Common myeloid progenitor, CD34-positive (primary cell): Measurements from ENCODE around the gene DHRS9.

Experiments
- CTCF ChIA-PET: fragments of 350-600 bp; sonication (Branson Sonifier 250); formaldehyde crosslinking; loops from one replicate; lab custom pipeline; 2021; ENCODE audit warnings: antibody characterized with exemption; lab: Charles Lee
- POLR2A ChIA-PET: fragments of 350-600 bp; sonication (Branson Sonifier 250); formaldehyde crosslinking; loops from one replicate; lab custom pipeline; 2021; ENCODE audit warnings: antibody characterized with exemption; lab: Charles Lee
- DNase-seq, 3 donors: peaks; one replicate each; pipeline versions ENCODE4 v3.0.0 to v3.0.0-alpha.2; 2013
- H3K27ac ChIP-seq, 2 experiments: 1 replicate in 1 of 2; 2 replicates in 1 of 2; pipeline ENCODE4 v1.7.0; 2013; ENCODE audit warnings: inconsistent platforms in 2 of 2, low read length in 2 of 2, mild to moderate bottlenecking in 2 of 2, low read depth in 1 of 2, moderate library complexity in 1 of 2; ENCODE audit not compliant: severe bottlenecking in 2 of 2, insufficient read depth in 1 of 2, poor library complexity in 1 of 2
- H3K27me3 ChIP-seq, 5 experiments: replicated peaks in 2 of 5; 1 replicate in 3 of 5; 2 replicates in 2 of 5; pipeline versions ENCODE4 v1.6.1 to v1.7.0; 2013; ENCODE audit warnings: low read length in 4 of 5, mild to moderate bottlenecking in 2 of 5, moderate library complexity in 2 of 5, inconsistent platforms in 1 of 5; ENCODE audit not compliant: insufficient read depth in 5 of 5, control insufficient read depth in 4 of 5
- H3K36me3 ChIP-seq, 4 experiments: 1 replicate in 2 of 4; 2 replicates in 2 of 4; pipeline versions ENCODE4 v1.6.1 to v1.7.0; 2013; ENCODE audit warnings: low read length in 3 of 4, control low read depth in 1 of 4, mild to moderate bottlenecking in 1 of 4; ENCODE audit not compliant: control insufficient read depth in 4 of 4, insufficient read depth in 4 of 4
- H3K4me1 ChIP-seq, 4 experiments: 1 replicate in 3 of 4; 2 replicates in 1 of 4; pipeline versions ENCODE4 v1.6.1 to v1.7.1; 2013; ENCODE audit warnings: low read length in 3 of 4, mild to moderate bottlenecking in 3 of 4, control low read depth in 1 of 4, inconsistent platforms in 1 of 4, moderate library complexity in 1 of 4; ENCODE audit not compliant: control insufficient read depth in 4 of 4, insufficient read depth in 4 of 4; ENCODE audit errors: control extremely low read depth in 1 of 4
- H3K4me3 ChIP-seq, 7 experiments: 1 replicate in 4 of 7; 2 replicates in 3 of 7; pipeline versions ENCODE4 v1.5.1 to v1.7.0; 2013; ENCODE audit warnings: mild to moderate bottlenecking in 7 of 7, low read length in 6 of 7, moderate library complexity in 6 of 7, inconsistent platforms in 2 of 7, low read depth in 2 of 7, control low read depth in 1 of 7; ENCODE audit not compliant: insufficient read depth in 4 of 7, control insufficient read depth in 1 of 7; ENCODE audit errors: extremely low read depth in 1 of 7
- H3K9me3 ChIP-seq, 5 experiments: 1 replicate in 4 of 5; 2 replicates in 1 of 5; pipeline versions ENCODE4 v1.6.1 to v1.7.1; 2013; ENCODE audit warnings: low read length in 4 of 5, mild to moderate bottlenecking in 2 of 5, inconsistent platforms in 1 of 5, low read depth in 1 of 5, moderate library complexity in 1 of 5; ENCODE audit not compliant: control insufficient read depth in 4 of 5, insufficient read depth in 2 of 5; ENCODE audit errors: control extremely low read depth in 1 of 5
- WGBS: methylation state at CpG from one replicate; pipeline ENCODE4 v1.1.5; 2013; ENCODE audit not compliant: insufficient coverage; 5-methylcytosine and 5-hydroxymethylcytosine counted together

DHRS9 gene

DNA sequence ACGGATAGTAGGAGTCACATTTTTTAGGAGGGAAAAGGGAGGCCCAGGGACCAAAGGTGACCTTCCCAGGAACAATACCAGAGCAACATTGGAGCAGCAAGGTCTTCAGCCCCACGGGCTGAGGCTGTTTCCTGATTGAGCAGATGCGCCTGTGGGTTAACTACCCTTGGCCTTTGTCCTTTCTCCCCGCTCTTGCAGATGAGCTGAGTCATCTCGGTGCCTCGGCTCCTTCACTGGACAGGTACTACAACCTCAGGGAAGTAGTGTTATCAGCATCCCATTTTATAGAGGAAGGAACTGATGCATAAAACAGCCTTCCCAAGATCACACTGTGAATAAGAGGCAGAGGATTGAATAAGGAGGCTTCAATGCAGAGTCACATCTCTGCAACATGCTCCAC lies 43.5 kb downstream of the DHRS9 start:
- H3K4me3 ChIP-seq, result no peak overlapping the region
- no peaks in the 10 kb centered on the region for H3K36me3 ChIP-seq
- H3K9me3 ChIP-seq, result no peaks in the 10 kb centered on the region
- DNase-seq, result no peak
- POLR2A ChIA-PET, result no interaction called here
- H3K4me1 ChIP-seq, result peaks cover 13 to 28% (median 19%) of the 10 kb centered on the region in 4 experiments
- CTCF ChIA-PET, result no interaction called here
- H3K27me3 ChIP-seq, result no peaks in the 10 kb centered on the region
- no peak overlapping the region for H3K27ac ChIP-seq
- 100% methylated on average over 6 of the region's 6 CpGs for WGBS

DNA sequence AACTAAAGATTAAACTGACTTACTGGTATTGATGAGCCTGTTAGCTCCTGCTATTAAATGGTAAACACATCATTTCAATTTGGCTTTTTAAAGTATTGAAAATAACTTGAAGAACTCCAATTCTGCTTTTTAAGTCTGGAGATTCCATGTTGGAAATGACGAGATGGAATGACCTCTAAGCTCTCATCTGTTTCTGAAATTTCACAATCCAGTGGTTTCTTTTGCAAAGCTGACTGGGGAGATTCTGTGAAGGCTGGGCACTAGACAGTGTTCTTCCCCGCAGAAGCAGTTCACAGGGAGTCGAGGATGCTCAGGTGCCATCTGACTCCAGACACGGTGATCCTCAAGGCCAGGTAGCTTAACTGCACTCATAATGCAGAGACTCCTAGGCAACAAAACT lies 44.7 kb downstream of the DHRS9 start:
- DNase-seq, result no peak
- Histone ChIP-seq H3K4me1 (peaks cover 7 to 20% (median 8%) of the 10 kb centered on the region in 4 experiments), H3K36me3 (no peaks in the 10 kb centered on the region), H3K27me3 (no peaks in the 10 kb centered on the region), H3K9me3 (no peaks in the 10 kb centered on the region), H3K27ac (no peak overlapping the region), H3K4me3 (no peak overlapping the region)
- POLR2A ChIA-PET, result no interaction called here
- CTCF ChIA-PET, result interaction anchor here (1.7 kb wide), 1 partner anchor 17 kb away, joined by 6 read pairs; no protein-coding TSS in a partner anchor
- 100% methylated on average over 4 of the region's 4 CpGs for WGBS

DNA sequence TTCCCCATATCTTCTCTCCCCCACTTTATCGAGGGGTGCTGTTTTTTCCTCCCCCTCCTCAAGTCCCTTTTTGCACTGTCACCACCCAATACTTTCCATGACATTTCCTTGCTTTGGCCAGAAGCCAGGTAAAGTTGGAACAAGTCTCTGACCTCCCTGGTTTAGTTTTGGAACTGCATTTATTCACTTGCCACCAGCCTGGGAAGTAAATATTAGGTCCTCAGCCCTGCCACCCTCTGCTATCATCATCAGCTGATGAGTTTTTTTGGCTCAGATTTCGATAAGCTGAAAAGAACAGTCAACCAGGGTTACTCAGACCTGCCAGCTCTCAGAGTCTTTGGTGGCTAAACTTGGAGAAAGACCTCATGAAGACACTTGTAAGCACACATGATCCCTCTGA lies 47.0 kb downstream of the DHRS9 start:
- ChIA-PET POLR2A (no interaction called here), CTCF (no interaction called here)
- H3K27me3 ChIP-seq, result no peaks in the 10 kb centered on the region
- no peak for DNase-seq
- no peak overlapping the region for H3K4me3 ChIP-seq
- H3K4me1 ChIP-seq, result peaks cover 0 to 10% (median 2%) of the 10 kb centered on the region in 4 experiments
- no peaks in the 10 kb centered on the region for H3K36me3 ChIP-seq
- 40% methylated on average over 2 of the region's 2 CpGs for WGBS
- H3K27ac ChIP-seq, result no peak overlapping the region
- no peaks in the 10 kb centered on the region for H3K9me3 ChIP-seq

- H3K4me3 ChIP-seq, result no peak overlapping the region
- POLR2A ChIA-PET, result no interaction called here
- DNase-seq, result no peak
- no peaks in the 10 kb centered on the region for H3K27me3 ChIP-seq
- H3K36me3 ChIP-seq, result no peaks in the 10 kb centered on the region
- H3K27ac ChIP-seq, result no peak overlapping the region
- H3K4me1 ChIP-seq, result peaks cover 0 to 10% (median 2%) of the 10 kb centered on the region in 4 experiments
- H3K9me3 ChIP-seq, result peaks cover 0 to under 1% (median 0%) of the 10 kb centered on the region in 5 experiments
- CTCF ChIA-PET, result interaction anchor here (1.0 to 4.2 kb wide), 3 partner anchors 8 to 15 kb away, joined by 3 to 24 read pairs (median 5); no protein-coding TSS in a partner anchor
These were observed 47.6 kb downstream of the DHRS9 start for GRCh38 chr2:169116993-169117392.

DNA sequence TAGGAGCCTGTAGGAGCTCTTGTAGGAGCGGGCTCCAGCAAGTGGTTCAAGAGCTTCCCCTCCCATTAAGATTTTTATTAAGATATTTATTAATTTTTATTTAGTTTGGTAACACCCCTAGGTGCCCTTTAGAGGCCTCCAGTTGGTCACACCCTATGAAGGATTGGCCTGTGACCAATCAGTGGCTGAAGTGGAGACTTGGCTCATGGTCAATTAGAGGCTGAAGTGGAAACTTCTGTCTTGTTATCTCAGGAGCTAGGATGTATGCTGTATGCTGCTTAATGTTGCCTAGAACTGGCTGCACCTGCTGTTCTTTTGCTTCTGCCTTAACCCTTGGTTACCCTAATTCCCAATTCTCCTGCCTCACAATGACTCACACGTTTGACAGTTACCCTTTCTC lies 48.7 kb downstream of the DHRS9 start:
- H3K27me3 ChIP-seq, result no peaks in the 10 kb centered on the region
- WGBS, result 100% methylated on average over 1 of the region's 2 CpGs

GRCh38 chr2:169119123-169119760 lies 49.9 kb downstream of the DHRS9 start:
- ChIA-PET POLR2A (no interaction called here), CTCF (interaction anchor here (1.7 to 4.2 kb wide), 2 partner anchors 11 to 13 kb away, joined by 7 to 24 read pairs; no protein-coding TSS in a partner anchor)
- Histone ChIP-seq H3K4me3 (no peak overlapping the region), H3K36me3 (no peaks in the 10 kb centered on the region), H3K9me3 (peaks cover 0 to 6% (median 0%) of the 10 kb centered on the region in 5 experiments), H3K27ac (no peak overlapping the region), H3K27me3 (no peaks in the 10 kb centered on the region), H3K4me1 (peaks cover 0 to 10% (median 2%) of the 10 kb centered on the region in 4 experiments)
- no peak for DNase-seq
- 100% methylated on average over 3 of the region's 4 CpGs for WGBS

More for the DNA sequence above, 48.7 kb downstream of the DHRS9 start:
- POLR2A ChIA-PET, result no interaction called here
- peaks cover 0 to 6% (median 0%) of the 10 kb centered on the region in 5 experiments for H3K9me3 ChIP-seq
- peaks cover 0 to 10% (median 2%) of the 10 kb centered on the region in 4 experiments for H3K4me1 ChIP-seq
- H3K4me3 ChIP-seq, result no peak overlapping the region
- CTCF ChIA-PET, result interaction anchor here (1.0 to 4.2 kb wide), 6 partner anchors 9 to 21 kb away, joined by 3 to 24 read pairs (median 4); no protein-coding TSS in a partner anchor
- no peak for DNase-seq
- H3K27ac ChIP-seq, result no peak overlapping the region
- H3K36me3 ChIP-seq, result no peaks in the 10 kb centered on the region

GRCh38 chr2:169119851-169120250 lies 50.5 kb downstream of the DHRS9 start:
- 73% methylated on average over 3 of the region's 4 CpGs for WGBS
- Histone ChIP-seq H3K4me3 (no peak overlapping the region), H3K36me3 (no peaks in the 10 kb centered on the region), H3K9me3 (peaks cover 0 to 6% (median 0%) of the 10 kb centered on the region in 5 experiments), H3K27ac (no peak overlapping the region), H3K4me1 (peaks cover 0 to 10% (median 2%) of the 10 kb centered on the region in 4 experiments), H3K27me3 (no peaks in the 10 kb centered on the region)
- ChIA-PET CTCF (interaction anchor here (1.7 to 4.2 kb wide), 2 partner anchors 11 to 12 kb away, joined by 7 to 24 read pairs; no protein-coding TSS in a partner anchor), POLR2A (interaction anchor here (0.5 kb wide), 1 partner anchor 31 kb away, joined by 3 read pairs; no protein-coding TSS in a partner anchor)
- no peak for DNase-seq
